GM12865 (cell line): Measurements from ENCODE around the gene STAM2.
"Not testable (repeated sequence)": the region's sequence is repeated elsewhere in the genome, so short reads cannot be mapped to it uniquely, and the experiment has no call there.

Source experiments
- DNase-seq: peaks from one replicate; pipeline ENCODE4 v3.0.0; 2010; ENCODE audit warnings: low read depth
- H3K4me3 ChIP-seq: 2 replicates; pipeline ENCODE4 v1.5.1; 2011; ENCODE audit warnings: mild to moderate bottlenecking, low read depth, low read length, control low read depth
- TF ChIP-seq, protein P1 (sequence below): IDR thresholded peaks from 2 replicates; pipeline ENCODE4 v1.5.1; 2011; ENCODE audit warnings: low read length, control low read depth, low read depth, inconsistent platforms; ENCODE audit not compliant: insufficient read depth; ENCODE audit errors: missing control alignments

STAM2 gene

DNA sequence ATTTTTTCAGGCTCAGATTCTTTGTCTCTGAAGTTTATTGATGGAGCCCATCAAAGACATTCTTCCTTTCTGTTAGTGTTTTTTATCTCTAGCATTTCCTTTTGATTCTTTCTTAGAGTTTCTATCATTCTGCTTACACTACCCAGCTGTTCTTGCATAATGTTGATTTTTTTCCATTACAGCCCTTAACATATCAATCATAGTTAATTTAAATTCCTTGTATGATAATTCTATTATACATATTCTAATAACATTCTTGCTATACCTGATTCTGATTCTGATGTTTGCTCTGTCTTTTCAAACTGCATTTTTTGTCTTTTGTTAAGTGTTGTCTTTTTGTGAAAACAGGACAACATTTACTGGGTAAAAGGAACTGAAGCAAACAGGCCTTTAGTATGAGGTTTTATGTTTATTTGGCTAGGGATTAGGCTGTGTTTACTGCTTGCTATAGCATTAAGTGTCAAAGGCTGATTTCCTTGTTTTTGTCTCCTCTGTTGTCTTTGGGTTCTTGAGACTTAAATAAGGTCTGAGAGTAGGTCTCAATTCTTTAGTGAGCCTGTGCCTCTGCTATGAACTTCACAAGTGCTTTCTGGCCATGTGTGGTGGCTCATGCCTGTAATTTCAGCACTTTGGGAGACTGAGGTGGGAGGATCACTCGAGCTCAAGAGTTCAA, 8.0 kb upstream of the STAM2 start:
- no peak for DNase-seq
- no peak overlapping the region for H3K4me3 ChIP-seq
- TF ChIP-seq, protein P1, sequence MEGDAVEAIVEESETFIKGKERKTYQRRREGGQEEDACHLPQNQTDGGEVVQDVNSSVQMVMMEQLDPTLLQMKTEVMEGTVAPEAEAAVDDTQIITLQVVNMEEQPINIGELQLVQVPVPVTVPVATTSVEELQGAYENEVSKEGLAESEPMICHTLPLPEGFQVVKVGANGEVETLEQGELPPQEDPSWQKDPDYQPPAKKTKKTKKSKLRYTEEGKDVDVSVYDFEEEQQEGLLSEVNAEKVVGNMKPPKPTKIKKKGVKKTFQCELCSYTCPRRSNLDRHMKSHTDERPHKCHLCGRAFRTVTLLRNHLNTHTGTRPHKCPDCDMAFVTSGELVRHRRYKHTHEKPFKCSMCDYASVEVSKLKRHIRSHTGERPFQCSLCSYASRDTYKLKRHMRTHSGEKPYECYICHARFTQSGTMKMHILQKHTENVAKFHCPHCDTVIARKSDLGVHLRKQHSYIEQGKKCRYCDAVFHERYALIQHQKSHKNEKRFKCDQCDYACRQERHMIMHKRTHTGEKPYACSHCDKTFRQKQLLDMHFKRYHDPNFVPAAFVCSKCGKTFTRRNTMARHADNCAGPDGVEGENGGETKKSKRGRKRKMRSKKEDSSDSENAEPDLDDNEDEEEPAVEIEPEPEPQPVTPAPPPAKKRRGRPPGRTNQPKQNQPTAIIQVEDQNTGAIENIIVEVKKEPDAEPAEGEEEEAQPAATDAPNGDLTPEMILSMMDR = no peak

DNA sequence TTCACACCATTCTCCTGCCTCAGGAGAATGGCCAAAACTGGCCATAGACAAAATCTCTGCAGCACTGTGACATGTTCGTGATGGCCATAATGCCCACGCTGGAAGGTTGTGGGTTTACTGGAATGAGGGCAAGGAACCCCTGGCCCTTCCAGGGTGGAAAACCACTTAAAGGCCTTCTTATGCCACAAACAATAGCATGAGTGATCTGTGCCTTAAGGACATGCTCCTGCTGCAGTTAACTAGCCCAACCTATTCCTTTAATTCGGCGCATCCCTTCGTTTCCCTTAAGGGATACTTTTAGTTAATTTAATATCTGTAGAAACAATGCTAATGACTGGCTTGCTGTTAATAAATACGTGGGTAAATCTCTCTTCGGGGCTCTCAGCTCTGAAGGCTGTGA, 2.1 kb upstream of the STAM2 start:
- H3K4me3 ChIP-seq, DNase-seq: not testable (repeated sequence)

DNA sequence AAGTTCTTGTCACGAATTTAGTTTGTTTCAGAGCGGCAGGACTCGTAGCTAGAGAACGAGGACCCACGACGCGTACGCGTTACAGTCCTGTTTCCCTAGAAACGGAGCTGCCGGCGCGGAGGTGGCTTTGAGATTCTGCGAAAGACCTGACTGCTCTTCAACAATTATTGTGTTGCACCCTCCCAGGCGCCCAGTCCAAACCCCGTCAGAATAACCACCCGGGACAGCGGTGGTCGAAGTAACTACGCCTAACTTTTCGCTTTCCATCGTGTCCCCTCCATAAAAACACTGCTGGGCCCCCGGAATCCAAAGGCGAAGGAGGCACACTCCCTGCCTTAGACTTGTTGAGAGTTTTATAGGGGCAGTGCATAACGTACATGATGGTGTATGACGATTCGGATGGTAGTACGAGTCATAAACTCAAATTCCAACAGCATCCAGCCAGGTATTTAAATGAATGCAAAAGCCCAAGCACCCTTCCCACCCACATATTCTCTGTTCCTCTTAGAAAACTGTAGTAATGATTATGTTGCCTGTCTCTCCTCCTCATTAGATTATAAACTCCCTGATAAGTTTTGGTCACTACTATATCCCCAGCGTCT, 651 bp upstream of the STAM2 start:
- peak overlapping the region; percentile 76 for H3K4me3 ChIP-seq
- TF ChIP-seq, protein P1 = no peak
- DNase-seq = peak; percentile 44

DNA sequence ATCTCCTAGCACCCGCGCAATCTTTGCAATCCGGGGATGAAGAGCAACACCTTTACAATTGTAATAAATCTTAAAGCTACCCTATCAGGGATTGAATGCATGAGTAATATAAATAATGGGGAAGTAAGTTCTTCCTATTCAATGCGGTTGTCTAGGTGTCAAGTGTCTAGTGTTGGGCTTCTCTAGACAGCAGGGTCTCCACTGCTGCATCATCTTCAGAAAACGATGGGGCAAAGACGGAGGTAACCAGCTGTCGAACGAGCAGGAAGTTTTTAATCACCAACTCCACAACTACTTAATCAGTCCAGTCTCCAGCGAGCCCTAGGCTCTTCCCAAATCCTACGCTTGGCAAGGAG, 573 bp downstream of the STAM2 start:
- DNase-seq = no peak
- TF ChIP-seq, protein P1 = no peak
- H3K4me3 ChIP-seq = peak overlapping the region; percentile 76

DNA sequence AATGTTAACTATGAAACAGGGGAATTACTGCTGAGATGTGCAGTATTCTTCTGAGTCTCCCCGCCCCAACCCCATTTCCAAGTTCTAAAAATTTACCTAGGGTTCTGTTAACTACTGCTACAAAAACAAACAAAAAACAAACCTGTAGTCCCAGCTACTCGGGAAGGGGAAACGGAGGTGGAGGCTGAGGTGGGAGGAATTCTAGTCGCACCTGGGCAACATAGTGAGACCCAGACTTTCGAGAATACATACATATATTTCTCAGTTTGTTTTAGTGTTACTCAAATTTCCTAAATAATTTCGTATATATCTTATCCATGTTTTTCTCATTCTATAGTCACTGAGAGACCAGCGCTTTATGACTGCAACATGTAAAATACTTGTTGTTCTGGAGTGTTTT, 989 bp downstream of the STAM2 start:
- DNase-seq = no peak
- H3K4me3 ChIP-seq = peak overlapping the region; percentile 76
- TF ChIP-seq, protein P1 = no peak

DNA sequence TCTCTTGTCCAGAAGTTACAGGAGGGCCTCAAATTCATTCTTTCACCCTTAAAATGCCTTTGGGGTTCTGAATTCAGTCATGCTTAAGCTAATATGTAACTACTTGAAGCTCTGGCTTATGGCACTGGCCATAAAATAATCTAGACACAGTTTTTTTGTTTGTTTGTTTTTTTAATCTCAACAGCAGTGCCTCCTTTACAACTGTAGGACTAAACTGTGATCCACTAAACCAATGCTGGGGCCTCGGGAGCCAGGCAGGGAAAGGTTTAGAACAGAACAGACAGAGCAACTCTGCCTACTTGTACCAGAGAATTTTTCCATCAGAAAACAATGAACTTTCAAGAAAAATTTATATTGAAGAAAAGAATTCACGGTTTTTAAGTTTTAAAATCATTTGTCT, 1.7 kb downstream of the STAM2 start:
- no peak for DNase-seq
- peak overlapping the region; percentile 76 for H3K4me3 ChIP-seq
- TF ChIP-seq, protein P1 = no peak

DNA sequence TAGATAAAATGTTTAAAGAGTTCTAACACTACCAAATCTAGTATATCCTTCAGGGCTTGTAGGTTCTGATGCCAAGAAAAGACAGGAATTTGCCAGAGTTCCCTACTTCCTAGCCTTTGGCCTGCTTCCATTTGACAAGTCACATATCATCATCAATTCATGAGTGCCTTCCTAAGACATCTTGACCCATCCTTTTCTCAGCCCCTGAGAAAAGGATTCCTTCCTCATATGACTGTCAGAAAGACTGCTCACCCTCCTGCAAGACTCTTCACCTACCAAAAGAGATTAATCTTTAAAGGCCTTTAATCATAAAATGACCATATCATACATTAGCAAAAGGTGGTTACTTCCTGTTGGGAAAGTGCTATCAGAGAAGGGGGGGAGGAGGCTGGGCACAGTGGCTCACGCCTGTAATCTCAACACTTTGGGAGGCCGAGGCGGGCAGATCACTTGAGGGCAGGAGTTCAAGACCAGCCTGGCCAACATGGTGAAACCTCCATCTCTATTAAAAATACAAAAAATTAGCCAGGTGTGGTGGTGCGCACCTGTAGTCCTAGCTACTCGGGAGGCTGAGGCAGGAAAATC, 3.3 kb downstream of the STAM2 start:
- DNase-seq, H3K4me3 ChIP-seq: not testable (repeated sequence)

DNA sequence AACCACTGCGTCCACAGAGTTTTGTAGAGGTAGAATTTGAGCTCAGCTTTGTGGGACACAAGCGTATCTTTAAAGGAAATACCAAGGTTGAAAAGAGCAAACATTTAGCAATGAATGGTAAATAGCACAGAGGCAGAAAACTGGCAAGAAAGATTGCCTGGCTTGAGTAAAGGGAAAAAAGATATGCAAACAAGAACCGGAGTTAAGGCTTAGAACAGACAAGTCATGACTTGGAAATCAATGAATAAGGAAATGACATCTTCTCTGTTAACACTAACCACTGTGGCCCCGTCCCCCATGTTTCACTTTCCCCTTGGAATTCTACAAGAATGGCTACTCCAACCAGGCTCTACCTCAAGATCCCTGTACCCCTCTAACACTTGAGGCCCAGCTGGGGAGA, 3.8 kb downstream of the STAM2 start:
- TF ChIP-seq, protein P1 = no peak
- peak overlapping the region; percentile 1; the same call in 1 of the 2 replicates for H3K4me3 ChIP-seq
- DNase-seq = no peak

DNA sequence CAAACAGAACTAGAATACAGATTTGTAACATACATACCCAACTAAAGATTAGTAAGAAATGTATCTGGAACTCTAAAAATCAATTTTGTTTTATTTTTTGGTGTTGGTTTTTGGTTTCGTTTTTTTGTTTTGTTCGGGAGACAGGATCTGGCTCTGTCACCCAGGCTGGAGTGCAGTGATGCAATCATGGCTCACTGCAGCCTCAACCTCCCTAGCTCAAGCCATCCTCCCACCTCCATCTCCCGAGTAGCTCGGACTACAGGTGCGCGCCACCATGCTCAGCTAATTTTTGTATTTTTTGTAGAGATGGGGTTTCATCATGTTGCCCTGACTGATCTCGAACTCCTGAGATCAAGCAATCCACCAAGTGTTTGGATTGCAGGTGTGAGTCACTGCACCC, 6.4 kb downstream of the STAM2 start:
- not testable (repeated sequence) for H3K4me3 ChIP-seq, DNase-seq

DNA sequence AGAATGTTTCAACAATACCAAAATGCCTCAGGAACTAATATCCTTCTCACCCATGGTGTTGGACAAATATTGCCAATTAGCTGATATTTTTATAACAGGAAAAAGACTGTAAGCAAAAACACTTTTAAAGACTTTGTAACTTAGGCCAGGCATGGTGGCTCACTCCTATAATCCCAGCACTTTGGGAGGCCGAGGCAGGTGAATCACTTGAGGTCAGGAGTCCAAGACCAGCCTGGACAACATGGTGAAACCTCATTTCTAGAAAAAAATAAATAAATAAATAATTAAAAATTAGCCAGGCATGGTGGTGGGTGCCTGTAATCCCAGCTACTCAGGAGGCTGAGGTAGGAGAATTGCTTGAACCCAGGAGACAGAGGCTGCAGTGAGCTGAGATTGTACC, 8.1 kb downstream of the STAM2 start:
- DNase-seq = not testable (repeated sequence)
- peak overlapping the region; percentile 54; the same call in 1 of the 2 replicates for H3K4me3 ChIP-seq
